HG02870 (cell line): ENCODE results near the gene ENTPD3.
"Not testable (repeated sequence)": the region's sequence is repeated elsewhere in the genome, so short reads cannot be mapped to it uniquely, and the experiment has no call there.

Experiments
- ATAC-seq: cut with Tn5 transposase; IDR thresholded peaks from one replicate; pipeline ENCODE4 v1.9.1; 2021; ENCODE audit warnings: mild to moderate bottlenecking, moderate library complexity; ENCODE audit not compliant: unreplicated experiment

ENTPD3 gene

GRCh38 chr3:40456940-40457823, 70.2 kb downstream of the ENTPD3 start, which contains the start of gene RPL14:
Gene RPL14 (plus strand): TSS chr3:40457339. CDS start chr3:40457472, 133 bp downstream.
- ATAC-seq, result peak; percentile 52

DNA sequence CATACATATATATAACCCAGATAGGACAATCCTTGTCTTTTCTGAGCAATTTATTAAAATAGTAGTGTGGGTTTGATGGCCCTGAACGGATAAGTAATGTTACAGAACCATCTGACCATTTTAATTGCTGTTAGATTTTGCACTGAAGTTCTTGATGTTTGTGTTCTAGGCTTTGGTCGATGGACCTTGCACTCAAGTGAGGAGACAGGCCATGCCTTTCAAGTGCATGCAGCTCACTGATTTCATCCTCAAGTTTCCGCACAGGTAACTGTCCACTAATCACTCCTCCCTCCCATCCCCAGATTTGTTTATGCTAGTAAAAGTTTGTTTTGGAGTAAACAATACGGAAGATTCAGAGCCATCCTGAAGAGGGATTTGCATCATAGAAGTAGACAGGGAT, 71.5 kb downstream of the ENTPD3 start:
- no peak for ATAC-seq

- ATAC-seq, result not testable (repeated sequence)
Observed at GRCh38 chr3:40460481-40460880, 73.5 kb downstream of the ENTPD3 start.

DNA sequence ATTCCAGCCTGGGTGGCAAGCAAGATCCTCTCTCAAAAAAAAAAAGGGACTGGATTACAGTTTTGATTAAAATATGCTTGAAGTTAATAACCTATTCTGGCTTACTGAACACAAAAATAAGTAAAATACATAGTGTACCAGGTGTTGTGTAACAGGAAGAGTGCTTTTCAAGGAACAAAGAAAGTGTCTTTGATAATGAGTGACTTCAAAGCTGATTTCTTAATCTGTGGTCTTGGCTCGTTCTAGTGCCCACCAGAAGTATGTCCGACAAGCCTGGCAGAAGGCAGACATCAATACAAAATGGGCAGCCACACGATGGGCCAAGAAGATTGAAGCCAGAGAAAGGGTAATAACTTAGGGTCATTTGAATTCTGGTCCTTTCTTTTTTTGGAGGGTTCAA, 74.2 kb downstream of the ENTPD3 start:
- ATAC-seq, result no peak

- ATAC-seq, result not testable (repeated sequence)
Observed at GRCh38 chr3:40462838-40463237, 75.9 kb downstream of the ENTPD3 start.

- no peak for ATAC-seq
Observed at GRCh38 chr3:40463579-40463978, 76.6 kb downstream of the ENTPD3 start.

GRCh38 chr3:40464339-40465110, 77.5 kb downstream of the ENTPD3 start:
- ATAC-seq, result no peak

DNA sequence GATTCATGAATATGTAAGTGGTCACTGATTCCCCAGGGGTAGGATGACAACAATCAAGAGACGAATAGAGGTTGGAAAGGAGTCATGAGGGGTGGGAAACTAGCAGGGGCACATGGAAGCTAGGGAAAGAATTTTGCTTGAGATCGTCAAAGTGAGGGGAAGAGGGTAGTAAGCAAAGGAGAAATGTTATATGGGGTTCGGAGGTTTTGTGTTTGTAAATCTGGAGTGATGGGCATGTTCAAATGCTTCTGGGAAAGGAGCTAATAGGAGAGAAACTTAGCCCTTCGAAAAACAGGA, 78.1 kb downstream of the ENTPD3 start:
- no peak for ATAC-seq

DNA sequence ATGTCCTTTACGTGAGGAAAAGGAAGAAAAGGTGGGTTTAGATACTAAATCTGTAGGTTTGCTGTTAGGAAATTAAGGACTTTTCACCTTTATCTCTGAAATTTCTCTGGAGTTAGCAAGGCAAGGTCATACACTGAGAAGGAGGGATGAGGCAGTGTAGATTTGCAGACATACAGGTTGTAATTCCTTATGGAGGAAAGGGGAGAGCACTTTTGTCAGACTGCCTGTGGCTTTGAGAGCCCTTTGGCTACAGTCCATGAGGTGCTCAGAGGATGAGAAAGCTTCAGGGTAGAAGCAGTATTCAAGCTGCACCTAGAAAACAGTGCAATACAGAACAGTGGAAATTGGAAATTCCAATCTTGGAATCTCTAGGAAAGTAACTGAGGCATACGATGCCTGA, 78.5 kb downstream of the ENTPD3 start:
- no peak for ATAC-seq

DNA sequence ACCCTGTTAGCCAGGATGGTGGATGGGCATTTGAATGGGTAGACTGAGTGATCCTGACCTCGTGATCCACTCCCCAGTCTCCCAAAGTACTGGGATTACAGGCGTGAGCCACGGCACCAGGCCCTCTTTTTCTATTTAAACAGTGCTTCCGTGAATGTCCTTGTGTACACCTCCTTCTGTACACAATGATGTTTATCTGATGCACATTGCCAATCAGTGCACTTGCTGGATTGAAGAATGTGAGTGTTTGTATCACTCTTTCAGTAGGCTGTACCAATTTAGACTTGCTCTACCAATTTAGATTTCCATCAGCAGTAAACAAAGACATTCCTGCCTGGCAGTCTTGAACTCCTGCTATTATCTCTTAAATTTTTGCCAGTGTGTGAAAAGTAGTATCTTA, 81.0 kb downstream of the ENTPD3 start:
- no peak for ATAC-seq

- no peak for ATAC-seq
Observed at GRCh38 chr3:40470701-40471100, 83.7 kb downstream of the ENTPD3 start.

- peak; percentile 73 for ATAC-seq
Observed at GRCh38 chr3:40476478-40477470, 89.8 kb downstream of the ENTPD3 start, which contains the start of gene ZNF619. Gene ZNF619 (plus strand): TSS chr3:40477122. CDS start chr3:40477980, 858 bp downstream.

GRCh38 chr3:40477666-40478065, 90.7 kb downstream of the ENTPD3 start:
- no peak for ATAC-seq
